SJSA1 (cell line): ENCODE data around the gene MAML3. TPM values are rescaled to one million over a fixed set of nuclear protein-coding genes. Genes with fewer than 3 reads are reported as not detected.
A peak's percentile ranks its signal among the peaks of the same experiment; 100 is the strongest.

Experiments used
- DNase-seq, 2 experiments: peaks; one replicate each; pipeline ENCODE4 v3.0.0-alpha.2; 2015 to 2020; ENCODE audit warnings: low spot score in 2 of 2, low read depth in 1 of 2
- H3K27ac ChIP-seq: fragments of 250-450 bp; sonication (Bioruptor Pico); 2 replicates; pipeline ENCODE4 v1.5.1; 2020; ENCODE audit warnings: mild to moderate bottlenecking, moderate library complexity
- H3K27me3 ChIP-seq: fragments of 250-450 bp; sonication (Bioruptor Pico); replicated peaks from 2 replicates; pipeline ENCODE4 v1.5.1; 2020; ENCODE audit warnings: mild to moderate bottlenecking, moderate library complexity
- H3K36me3 ChIP-seq: fragments of 250-450 bp; sonication (Bioruptor Pico); 2 replicates; pipeline ENCODE4 v1.5.1; 2020; ENCODE audit warnings: mild to moderate bottlenecking
- H3K4me1 ChIP-seq: fragments of 250-450 bp; sonication (Bioruptor Pico); replicated peaks from 2 replicates; pipeline ENCODE4 v1.6.1; 2021; ENCODE audit warnings: mild to moderate bottlenecking
- H3K4me3 ChIP-seq: fragments of 250-450 bp; sonication (Bioruptor Pico); 2 replicates; pipeline ENCODE4 v1.5.1; 2020; ENCODE audit warnings: mild to moderate bottlenecking
- H3K9me3 ChIP-seq: fragments of 250-450 bp; sonication (Bioruptor Pico); replicated peaks from 2 replicates; pipeline ENCODE4 v1.5.1; 2020; ENCODE audit warnings: mild to moderate bottlenecking
- total RNA-seq: library from RNA; depleted of rRNA; stranded (reverse); fragments of >200 nt; shearing (Covaris generic); gene quantifications from 2 replicates; pipeline ENCODE4 v1.2.3, GENCODE V29; 2014

Gene MAML3
- total RNA-seq, 1 experiment from 2014 or later: 1.8 TPM

DNA sequence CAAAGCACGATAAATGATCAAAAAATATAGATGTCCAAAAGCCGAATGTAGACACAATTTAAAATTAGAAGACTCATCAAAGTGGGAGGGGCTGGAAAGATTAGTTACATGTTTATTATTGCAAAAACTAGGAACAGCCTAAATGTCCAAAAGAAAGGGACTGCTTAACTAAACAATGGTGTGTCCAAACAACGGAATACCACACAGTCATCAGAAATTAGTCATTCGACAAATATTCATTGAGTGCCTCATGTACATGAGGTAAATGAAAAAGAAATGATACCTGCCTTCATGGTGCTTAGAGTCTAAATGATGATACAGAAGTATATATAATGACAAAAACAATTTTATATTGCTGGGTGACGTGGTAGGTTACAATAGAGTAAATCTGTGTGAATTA lies 139.7 kb downstream of the MAML3 start:
- Histone ChIP-seq H3K9me3 (no peaks in the 10 kb centered on the region), H3K36me3 (no peaks in the 10 kb centered on the region), H3K4me1 (peaks cover 28% of the 10 kb centered on the region), H3K4me3 (no peak overlapping the region), H3K27me3 (no peaks in the 10 kb centered on the region), H3K27ac (no peak overlapping the region)
- peak in 1 of 2 experiments; percentile 51 for DNase-seq

DNA sequence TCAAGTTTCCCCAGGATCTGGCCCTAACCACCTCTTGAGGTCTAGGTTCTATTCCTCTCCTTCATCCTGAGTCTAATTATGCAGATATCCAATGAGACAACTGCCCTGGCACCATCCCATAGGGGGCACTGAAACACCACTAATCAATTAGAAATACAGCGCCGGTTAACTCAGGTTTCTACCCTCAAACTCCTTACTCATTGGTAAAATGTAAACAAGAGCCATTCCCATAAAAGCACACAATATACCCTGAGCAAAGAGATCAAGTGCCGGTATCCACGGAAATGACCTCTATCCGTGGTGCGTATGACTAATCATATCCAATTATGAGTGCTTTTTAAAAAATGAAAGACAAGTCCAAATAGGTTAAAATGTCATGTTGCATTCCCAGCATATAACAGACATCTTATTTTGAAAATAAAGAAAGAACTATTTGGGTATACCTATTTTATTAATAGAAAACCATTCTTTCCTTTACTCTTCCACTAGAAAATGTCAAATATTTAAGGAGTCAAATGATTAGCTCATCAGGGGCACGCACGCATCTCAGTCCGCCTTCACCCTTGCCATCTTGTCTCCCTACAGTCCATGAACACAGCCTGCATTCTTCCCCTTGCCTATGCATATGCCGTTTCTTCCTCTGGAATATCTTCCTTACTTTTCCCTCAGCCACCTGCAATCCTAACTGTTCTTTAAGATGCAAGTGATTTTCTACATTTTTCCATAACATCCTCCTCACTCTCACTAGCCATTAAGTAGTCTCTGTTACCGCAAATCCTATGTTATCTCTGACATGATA lies 141.1 kb downstream of the MAML3 start:
- H3K9me3 ChIP-seq: no peaks in the 10 kb centered on the region
- H3K4me3 ChIP-seq: no peak overlapping the region
- H3K4me1 ChIP-seq: peaks cover 21% of the 10 kb centered on the region
- H3K36me3 ChIP-seq: no peaks in the 10 kb centered on the region
- no peaks in the 10 kb centered on the region for H3K27me3 ChIP-seq
- H3K27ac ChIP-seq: no peak overlapping the region
- DNase-seq: peak; percentile 64 to 70

DNA sequence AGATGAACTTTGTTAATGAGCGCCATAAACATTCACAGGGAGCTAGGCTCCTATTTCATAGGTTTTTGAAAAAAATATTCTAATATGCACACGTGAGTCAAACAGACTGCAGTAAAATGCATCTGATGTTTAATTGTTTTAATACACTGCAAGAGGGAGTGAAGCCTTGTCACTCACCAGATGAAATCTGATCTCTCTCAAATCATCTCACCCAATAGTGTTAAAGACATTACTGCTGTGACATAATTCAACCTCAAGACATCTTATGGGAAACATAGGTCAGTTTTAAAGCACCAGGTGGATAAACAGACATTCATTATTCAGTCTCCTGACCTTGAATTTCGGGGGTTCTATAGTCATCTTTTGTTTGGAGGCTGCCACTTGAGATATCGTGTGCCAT lies 148.3 kb downstream of the MAML3 start:
- Histone ChIP-seq H3K4me3 (no peak overlapping the region), H3K27me3 (no peaks in the 10 kb centered on the region), H3K4me1 (peaks cover 13% of the 10 kb centered on the region), H3K9me3 (no peaks in the 10 kb centered on the region), H3K36me3 (no peaks in the 10 kb centered on the region), H3K27ac (no peak overlapping the region)
- no peak for DNase-seq

GRCh38 chr4:140004922-140005627 lies 148.9 kb downstream of the MAML3 start:
- H3K9me3 ChIP-seq: no peaks in the 10 kb centered on the region
- H3K27ac ChIP-seq: peak overlapping the region; percentile 34; the same call in 1 of the 2 replicates
- H3K4me3 ChIP-seq: peak overlapping the region; percentile 22
- no peak for DNase-seq
- no peaks in the 10 kb centered on the region for H3K36me3 ChIP-seq
- peaks cover 13% of the 10 kb centered on the region for H3K4me1 ChIP-seq
- H3K27me3 ChIP-seq: no peaks in the 10 kb centered on the region

- no peaks in the 10 kb centered on the region for H3K9me3 ChIP-seq
- peak overlapping the region; percentile 22 for H3K4me3 ChIP-seq
- DNase-seq: peak; percentile 57 to 68
- H3K27ac ChIP-seq: peak overlapping the region; percentile 34; the same call in 1 of the 2 replicates
- H3K4me1 ChIP-seq: peaks cover 13% of the 10 kb centered on the region
- no peaks in the 10 kb centered on the region for H3K27me3 ChIP-seq
- no peaks in the 10 kb centered on the region for H3K36me3 ChIP-seq
These were observed 149.5 kb downstream of the MAML3 start for GRCh38 chr4:140004549-140004895.

GRCh38 chr4:140003876-140004548 lies 150.0 kb downstream of the MAML3 start:
- peaks cover 13% of the 10 kb centered on the region for H3K4me1 ChIP-seq

DNA sequence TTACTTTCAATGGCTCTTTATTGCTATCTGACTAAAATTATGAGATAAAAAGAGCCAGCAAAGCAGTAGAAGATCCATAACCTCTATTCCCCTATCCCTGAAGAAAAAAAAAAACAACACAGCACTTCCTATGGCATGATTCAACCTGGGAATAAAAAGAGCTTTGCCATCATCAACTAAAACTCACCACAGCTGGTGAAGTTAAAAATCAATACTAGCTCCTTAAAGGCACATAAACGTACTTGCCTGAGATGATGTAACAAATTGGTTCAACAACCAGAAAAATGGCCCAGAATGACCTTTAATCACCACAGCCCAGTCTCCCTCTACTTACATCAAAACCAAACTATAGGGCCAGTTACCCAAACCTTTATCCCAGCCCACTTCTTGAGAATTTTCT lies 153.8 kb downstream of the MAML3 start:
- DNase-seq: no peak
- no peak overlapping the region for H3K4me3 ChIP-seq
- no peaks in the 10 kb centered on the region for H3K27me3 ChIP-seq
- no peaks in the 10 kb centered on the region for H3K36me3 ChIP-seq
- H3K9me3 ChIP-seq: no peaks in the 10 kb centered on the region
- no peak overlapping the region for H3K27ac ChIP-seq
- H3K4me1 ChIP-seq: peaks cover 12% of the 10 kb centered on the region

More at GRCh38 chr4:140003876-140004548, 150.0 kb downstream of the MAML3 start:
- Histone ChIP-seq H3K9me3 (no peaks in the 10 kb centered on the region), H3K27me3 (no peaks in the 10 kb centered on the region), H3K36me3 (no peaks in the 10 kb centered on the region), H3K27ac (peak overlapping the region; percentile 34; the same call in 1 of the 2 replicates), H3K4me3 (peak overlapping the region; percentile 22)
- no peak for DNase-seq

- Histone ChIP-seq H3K27me3 (no peaks in the 10 kb centered on the region), H3K9me3 (no peaks in the 10 kb centered on the region), H3K36me3 (no peaks in the 10 kb centered on the region), H3K27ac (no peak overlapping the region), H3K4me1 (peaks cover 14% of the 10 kb centered on the region), H3K4me3 (no peak overlapping the region)
- DNase-seq: peak; percentile 84 to 89
These were observed 164.9 kb downstream of the MAML3 start for GRCh38 chr4:139988863-139989765.

DNA sequence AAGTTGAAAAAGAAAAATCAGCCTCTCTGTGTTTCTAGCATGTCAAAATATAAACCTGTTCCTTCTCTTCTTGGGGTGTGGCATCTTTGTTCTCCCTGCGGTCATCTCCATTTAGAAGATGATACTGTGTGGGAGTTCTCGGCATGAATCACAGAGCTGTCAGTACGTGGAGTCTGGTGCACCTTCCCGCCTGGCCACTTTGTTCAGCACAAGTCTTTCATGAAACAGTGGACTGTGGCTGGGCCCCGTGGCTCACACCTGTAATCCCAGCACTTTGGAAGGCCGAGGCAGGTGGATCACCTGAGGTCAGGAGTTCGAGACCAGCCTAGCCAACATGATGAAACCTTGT lies 166.5 kb downstream of the MAML3 start:
- DNase-seq: no peak
- Histone ChIP-seq H3K4me1 (peaks cover 14% of the 10 kb centered on the region), H3K27ac (no peak overlapping the region), H3K4me3 (no peak overlapping the region), H3K27me3 (no peaks in the 10 kb centered on the region), H3K36me3 (no peaks in the 10 kb centered on the region), H3K9me3 (no peaks in the 10 kb centered on the region)

DNA sequence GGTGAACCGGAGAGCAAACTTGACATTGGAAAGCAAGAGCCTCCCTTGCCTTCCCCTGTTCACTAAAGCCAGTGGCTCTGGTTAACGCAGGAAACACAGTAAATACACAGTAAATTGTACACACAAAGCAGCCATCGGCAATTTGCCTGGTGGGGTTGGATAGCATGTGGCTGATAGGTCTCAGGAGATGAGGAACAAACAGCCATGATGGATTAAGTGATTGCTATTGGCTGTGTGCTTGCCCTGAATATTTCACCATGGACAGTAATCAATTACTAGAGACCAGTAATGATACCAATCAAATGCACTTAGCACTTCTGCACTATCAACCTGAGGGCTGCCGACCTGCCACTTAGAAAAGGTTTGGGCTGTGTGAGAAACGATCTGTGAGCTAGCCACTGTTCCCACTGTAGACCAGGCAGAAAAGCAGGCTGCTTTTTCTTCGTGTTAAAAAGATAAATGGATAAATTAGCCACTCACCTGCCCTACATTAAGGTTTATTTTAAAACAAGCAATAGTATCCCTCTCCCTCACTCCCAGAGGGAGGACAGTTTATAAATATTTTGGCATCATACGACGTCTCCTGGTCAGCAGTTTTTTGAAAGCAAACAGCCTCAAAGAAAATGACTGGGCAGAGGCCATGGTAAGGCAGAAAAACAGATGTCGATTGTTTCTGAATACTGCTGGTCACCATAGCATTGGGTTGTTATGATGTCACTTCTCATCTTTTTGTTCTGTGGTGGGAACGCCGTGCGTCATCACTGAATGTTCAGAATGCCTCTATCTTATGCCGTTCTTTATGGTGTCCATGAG lies 167.1 kb downstream of the MAML3 start:
- Histone ChIP-seq H3K4me1 (peaks cover 14% of the 10 kb centered on the region), H3K4me3 (no peak overlapping the region), H3K36me3 (no peaks in the 10 kb centered on the region), H3K27me3 (no peaks in the 10 kb centered on the region), H3K27ac (no peak overlapping the region), H3K9me3 (no peaks in the 10 kb centered on the region)
- DNase-seq: no peak

- no peaks in the 10 kb centered on the region for H3K27me3 ChIP-seq
- H3K27ac ChIP-seq: no peak overlapping the region
- no peaks in the 10 kb centered on the region for H3K36me3 ChIP-seq
- peaks cover 22% of the 10 kb centered on the region for H3K4me1 ChIP-seq
- H3K9me3 ChIP-seq: no peaks in the 10 kb centered on the region
- H3K4me3 ChIP-seq: no peak overlapping the region
- DNase-seq: no peak
These were observed 167.9 kb downstream of the MAML3 start for GRCh38 chr4:139986106-139986505.

- Histone ChIP-seq H3K9me3 (no peaks in the 10 kb centered on the region), H3K27me3 (no peaks in the 10 kb centered on the region), H3K36me3 (no peaks in the 10 kb centered on the region), H3K4me3 (no peak overlapping the region), H3K4me1 (peaks cover 25% of the 10 kb centered on the region), H3K27ac (no peak overlapping the region)
- DNase-seq: no peak
These were observed 168.6 kb downstream of the MAML3 start for GRCh38 chr4:139985401-139985800.

DNA sequence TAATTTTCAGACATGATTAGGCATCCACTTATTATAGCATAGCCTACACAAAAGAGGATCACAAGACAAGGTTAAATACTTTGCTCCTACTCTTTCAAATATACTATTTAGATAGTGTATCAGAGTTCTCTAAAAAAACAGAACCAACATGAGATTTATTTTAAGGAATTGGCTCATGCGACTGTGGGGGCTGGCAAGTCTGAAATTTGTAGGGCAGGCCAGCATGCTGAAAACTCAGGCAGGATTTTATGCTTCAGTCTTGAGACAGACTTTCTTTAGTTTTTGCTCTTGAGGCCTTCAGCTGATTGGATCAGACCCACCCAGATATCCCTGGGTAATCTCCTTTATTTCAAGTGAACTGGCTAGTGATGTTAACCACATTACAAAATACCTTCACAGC lies 169.5 kb downstream of the MAML3 start:
- Histone ChIP-seq H3K4me1 (peaks cover 29% of the 10 kb centered on the region), H3K4me3 (no peak overlapping the region), H3K27ac (no peak overlapping the region), H3K27me3 (no peaks in the 10 kb centered on the region), H3K36me3 (no peaks in the 10 kb centered on the region), H3K9me3 (no peaks in the 10 kb centered on the region)
- no peak for DNase-seq
